Measurements from ENCODE around the gene STK32A.

The STK32A gene

DNA sequence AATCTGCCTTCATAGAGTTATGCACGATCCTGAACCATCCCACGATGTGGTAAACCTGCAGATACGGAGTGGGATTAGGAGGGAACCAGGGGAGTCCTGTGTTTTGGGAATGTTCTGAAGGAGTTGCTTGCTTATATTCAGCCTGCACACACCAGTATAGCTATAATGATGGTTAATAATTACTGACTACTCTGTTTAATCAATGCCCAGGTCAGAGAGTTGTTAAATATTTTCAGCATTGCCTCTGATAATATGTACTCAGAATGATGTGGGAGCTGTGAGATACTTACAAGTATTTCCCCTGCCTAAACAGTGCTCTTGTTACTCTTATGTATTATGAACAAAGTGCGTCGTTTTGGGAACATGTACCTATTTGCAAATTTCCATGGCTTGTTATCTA, 34.8 kb upstream of the STK32A start:
- H3K4me3 ChIP-seq (ENCODE audit: low read depth, low read length), result no peak overlapping the region
- DNase-seq (ENCODE audit: low read depth, low spot score), result no peak
- in situ Hi-C loops (cut with HindIII; ENCODE audit: low sequenced_read_pairs), result no loop called here
- no peak for TF ChIP-seq CTCF (IDR thresholded peaks at IDR 0.05; ENCODE audit: low read depth, low read length)

GRCh38 chr5:147203213-147203612, 31.6 kb upstream of the STK32A start:
- no peak for TF ChIP-seq CTCF (IDR thresholded peaks at IDR 0.05; ENCODE audit: low read depth, low read length)
- in situ Hi-C loops (cut with HindIII; ENCODE audit: low sequenced_read_pairs), result no loop called here
- no peak for DNase-seq (ENCODE audit: low read depth, low spot score)
- no peak overlapping the region for H3K4me3 ChIP-seq (ENCODE audit: low read depth, low read length)

DNA sequence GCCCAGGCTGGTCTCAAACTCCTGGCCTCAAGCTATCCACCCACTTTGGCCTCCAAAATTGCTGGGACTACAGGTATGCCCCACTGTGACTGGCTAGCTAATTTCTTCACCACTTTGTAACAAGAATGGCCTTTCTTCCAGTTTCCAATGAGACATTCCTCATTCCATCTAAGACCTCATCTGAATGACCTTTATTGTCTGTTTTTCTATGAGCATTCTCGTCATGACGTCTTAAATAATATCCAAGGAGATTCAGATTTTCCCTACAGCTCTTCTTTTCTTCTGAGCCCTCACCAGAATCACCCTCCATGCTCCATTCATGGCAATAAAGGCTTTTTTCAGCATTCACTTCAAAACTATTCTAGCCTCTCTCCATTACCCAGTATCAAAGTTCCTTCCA, 30.2 kb upstream of the STK32A start:
- no peak overlapping the region for H3K4me3 ChIP-seq (ENCODE audit: low read depth, low read length)
- no peak for DNase-seq (ENCODE audit: low read depth, low spot score)
- in situ Hi-C loops (cut with HindIII; ENCODE audit: low sequenced_read_pairs), result no loop called here
- no peak for TF ChIP-seq CTCF (IDR thresholded peaks at IDR 0.05; ENCODE audit: low read depth, low read length)

DNA sequence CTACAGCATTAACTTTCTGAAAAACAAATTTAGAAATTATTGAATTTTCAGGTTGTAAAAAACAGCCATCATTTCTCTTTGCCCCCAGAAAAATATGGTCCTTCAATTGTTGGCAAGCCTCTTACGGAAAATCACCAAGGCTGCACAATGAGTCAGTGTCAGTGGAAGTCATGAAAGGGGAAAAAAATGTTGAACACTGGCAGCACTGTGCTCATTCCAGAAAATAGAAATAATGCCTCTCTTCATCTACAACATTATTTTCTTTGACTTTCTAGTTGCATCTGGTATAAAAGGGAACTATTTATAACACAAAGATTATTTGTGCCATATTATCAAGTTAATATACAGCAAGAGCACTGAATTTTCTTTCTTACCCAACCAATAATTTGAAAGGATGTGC, 26.7 kb upstream of the STK32A start:
- in situ Hi-C loops (cut with HindIII; ENCODE audit: low sequenced_read_pairs), result no loop called here
- peak; percentile 42 for DNase-seq (ENCODE audit: low read depth, low spot score)
- TF ChIP-seq CTCF (IDR thresholded peaks at IDR 0.05; ENCODE audit: low read depth, low read length), result no peak

DNA sequence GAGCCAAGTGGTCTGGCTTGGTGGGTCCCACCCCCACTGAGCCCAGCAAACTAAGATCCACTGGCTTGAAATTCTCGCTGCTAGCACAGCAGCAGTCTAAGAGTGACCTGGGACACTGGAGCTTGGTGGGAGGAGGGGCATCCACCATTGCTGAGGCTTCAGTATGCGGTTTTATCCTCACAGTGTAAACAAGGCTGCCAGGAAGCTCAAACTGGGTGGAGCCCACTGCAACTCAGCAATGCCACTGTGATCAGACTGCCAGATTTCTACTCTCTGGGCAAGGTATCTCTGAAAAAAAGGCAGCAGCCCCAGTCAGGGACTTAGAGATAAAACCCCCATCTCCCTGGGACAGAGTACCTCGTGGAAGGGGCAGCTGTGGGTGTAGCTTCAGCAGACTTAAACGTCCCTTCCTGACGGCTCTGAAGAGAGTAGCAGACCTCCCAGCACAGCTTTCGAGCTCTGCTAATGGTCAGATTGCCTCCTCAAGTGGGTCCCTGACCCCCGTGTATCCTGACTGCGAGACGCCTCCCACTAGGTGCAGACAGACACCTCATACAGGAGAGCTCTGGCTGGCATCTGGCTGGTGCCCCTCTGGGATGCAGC, 18.2 kb upstream of the STK32A start:
- no peak for TF ChIP-seq CTCF (IDR thresholded peaks at IDR 0.05; ENCODE audit: low read depth, low read length)
- DNase-seq (ENCODE audit: low read depth, low spot score), result peak; percentile 34
- H3K4me3 ChIP-seq (ENCODE audit: low read depth, low read length), result no peak overlapping the region
- in situ Hi-C loops (cut with HindIII; ENCODE audit: low sequenced_read_pairs), result no loop called here

More for the DNA sequence above, 26.7 kb upstream of the STK32A start:
- no peak overlapping the region for H3K4me3 ChIP-seq (ENCODE audit: low read depth, low read length)

DNA sequence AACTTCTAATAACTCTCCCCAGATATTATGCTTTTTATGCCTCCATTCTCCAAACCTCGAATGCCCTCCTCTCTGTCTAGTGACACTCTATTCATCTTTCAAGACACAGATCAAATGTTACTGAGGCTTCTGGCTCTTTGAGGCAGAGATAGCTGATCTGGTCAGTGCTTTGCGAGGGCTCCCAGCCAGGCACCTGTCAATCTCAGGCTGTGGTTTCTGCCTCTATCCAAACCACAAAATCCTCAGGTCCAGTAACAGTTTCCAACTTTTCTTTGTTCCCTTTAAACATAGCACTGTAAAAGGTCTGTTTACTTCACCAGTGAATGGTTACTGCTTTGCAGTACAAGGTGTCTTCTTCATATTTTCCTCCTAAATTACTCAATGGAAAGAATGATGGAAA, 11.5 kb upstream of the STK32A start:
- in situ Hi-C loops (cut with HindIII; ENCODE audit: low sequenced_read_pairs), result no loop called here
- no peak for TF ChIP-seq CTCF (IDR thresholded peaks at IDR 0.05; ENCODE audit: low read depth, low read length)
- DNase-seq (ENCODE audit: low read depth, low spot score), result peak; percentile 27
- H3K4me3 ChIP-seq (ENCODE audit: low read depth, low read length), result no peak overlapping the region

All from astrocyte of the spinal cord (primary cell).